HepG2 (cell line): ENCODE data around the gene TTLL10. TPM values are rescaled to one million over a fixed set of nuclear protein-coding genes. Genes with fewer than 3 reads are reported as not detected.

ENCODE experiments used
- ATAC-seq: fragments of 200-7000 bp; cut with Tn5 transposase; 3 replicates; pipeline ENCODE4 v1.9.1; 2020; ENCODE audit warnings: mild to moderate bottlenecking, moderate library complexity
- BruUV-seq: library from RNA; stranded (reverse); fragments of 400-500 nt; replicated peaks from 2 replicates; lab custom pipeline; 2021; lab: Mats Ljungman, UMichigan
- CTCF ChIA-PET: fragments of 300-600 bp; formaldehyde crosslinking; extraction: SDS; loops from one replicate; lab custom pipeline; 2021; ENCODE audit warnings: low total read pairs, inconsistent platforms, low intra/inter-chr PET ratio; lab: Yijun Ruan, JAX
- POLR2A ChIA-PET: fragments of 350-600 bp; sonication (Branson Sonifier 250); formaldehyde crosslinking; loops from one replicate; lab custom pipeline; 2020; ENCODE audit warnings: antibody characterized with exemption, inconsistent platforms; lab: Yijun Ruan, JAX
- DNase-seq: peaks from one replicate; pipeline ENCODE4 v3.0.0-alpha.2; 2015; ENCODE audit warnings: low spot score
- FAIRE-seq: peaks from 3 replicates; lab custom pipeline; 2011; peaks lifted over from hg19 to GRCh38; lab: Jason Lieb, UNC
- H2AFZ ChIP-seq: one replicate; pipeline ENCODE4 v1.6.1; 2011; ENCODE audit warnings: low read length, inconsistent platforms
- H3K27ac ChIP-seq: fragments of 300-600 bp; 3 replicates; pipeline ENCODE4 v1.8.0; 2011; ENCODE audit warnings: mixed run types, mild to moderate bottlenecking, mixed read lengths, low read length, inconsistent platforms; ENCODE audit not compliant: insufficient read depth; ENCODE audit errors: extremely low read length
- H3K27me3 ChIP-seq, 2 experiments: fragments of 200-600 bp in 1 of 2; 2 replicates in 1 of 2; 3 replicates in 1 of 2; pipeline versions ENCODE4 v1.6.0 to v1.8.0; 2011; ENCODE audit warnings: low read length in 2 of 2, mild to moderate bottlenecking in 2 of 2, moderate library complexity in 2 of 2, inconsistent platforms in 1 of 2; ENCODE audit not compliant: insufficient read depth in 2 of 2, control insufficient read depth in 1 of 2
- H3K36me3 ChIP-seq, 2 experiments: fragments of 200-600 bp in 1 of 2; replicated peaks in 1 of 2; 2 replicates in 1 of 2; 3 replicates in 1 of 2; pipeline versions ENCODE4 v1.5.1 to v1.8.0; 2011; ENCODE audit warnings: low read length in 2 of 2, inconsistent platforms in 1 of 2; ENCODE audit not compliant: insufficient read depth in 2 of 2, control insufficient read depth in 1 of 2
- H3K4me1 ChIP-seq: 2 replicates; pipeline ENCODE4 v1.5.1; 2012; ENCODE audit warnings: low read length, inconsistent platforms; ENCODE audit not compliant: insufficient read depth
- H3K4me2 ChIP-seq: 2 replicates; pipeline ENCODE4 v1.6.0; 2011; ENCODE audit warnings: low read depth, low read length, inconsistent platforms
- H3K4me3 ChIP-seq, 3 experiments: fragments of 200-600 bp in 1 of 3; sonication (generic), shearing (Covaris generic) in 1 of 3; replicated peaks in 1 of 3; 2 replicates each; pipeline ENCODE4 v1.5.1; 2011 to 2016; ENCODE audit warnings: low read length in 3 of 3, inconsistent platforms in 2 of 3, low read depth in 2 of 3, mild to moderate bottlenecking in 2 of 3, control low read depth in 1 of 3, mixed read lengths in 1 of 3; ENCODE audit not compliant: insufficient read depth in 1 of 3
- H3K79me2 ChIP-seq: one replicate; pipeline ENCODE4 v1.6.1; 2011; ENCODE audit warnings: low read length, inconsistent platforms; ENCODE audit not compliant: insufficient read depth
- H3K9ac ChIP-seq: 2 replicates; pipeline ENCODE4 v1.6.0; 2011; ENCODE audit warnings: mild to moderate bottlenecking, low read depth, low read length, inconsistent platforms; ENCODE audit not compliant: insufficient read depth
- H3K9me3 ChIP-seq: 2 replicates; pipeline ENCODE4 v1.5.1; 2012; ENCODE audit warnings: mild to moderate bottlenecking, low read length
- H4K20me1 ChIP-seq: 2 replicates; pipeline ENCODE4 v1.6.0; 2011; ENCODE audit warnings: inconsistent platforms, mild to moderate bottlenecking, low read length, moderate library complexity; ENCODE audit not compliant: insufficient read depth
- HNRNPK ChIP-seq: fragments of 200-400 bp; formaldehyde crosslinking; IDR thresholded peaks from 2 replicates; pipeline ENCODE4 v1.6.1; 2018; ENCODE audit warnings: low read length, low read depth, moderate library complexity, mild to moderate bottlenecking; ENCODE audit not compliant: poor library complexity, severe bottlenecking
- NFYB ChIP-seq: sonication (generic); formaldehyde crosslinking; IDR thresholded peaks from 2 replicates; pipeline ENCODE4 v1.4.0; 2020; ENCODE audit warnings: missing genetic modification reagents
- STAG1 ChIP-seq: sonication (generic); formaldehyde crosslinking; IDR thresholded peaks from 2 replicates; pipeline ENCODE4 v1.4.0; 2020; ENCODE audit warnings: missing genetic modification reagents
- XBP1 ChIP-seq: sonication (generic); formaldehyde crosslinking; IDR thresholded peaks from 2 replicates; pipeline ENCODE4 v1.5.0; 2020; ENCODE audit warnings: missing genetic modification reagents
- ZNF138 ChIP-seq: sonication (generic); formaldehyde crosslinking; IDR thresholded peaks from 2 replicates; pipeline ENCODE4 v1.5.0; 2020; ENCODE audit warnings: mild to moderate bottlenecking, low read depth, missing genetic modification reagents
- ZNF354B ChIP-seq: sonication (generic); formaldehyde crosslinking; IDR thresholded peaks from 2 replicates; pipeline ENCODE4 v1.8.0; 2022; ENCODE audit warnings: mild to moderate bottlenecking, missing genetic modification reagents
- ZNF432 ChIP-seq: sonication (generic); formaldehyde crosslinking; IDR thresholded peaks from 2 replicates; pipeline ENCODE4 v1.5.0; 2020; ENCODE audit warnings: missing genetic modification reagents, mild to moderate bottlenecking, borderline replicate concordance
- ZNF563 ChIP-seq: sonication (generic); formaldehyde crosslinking; IDR thresholded peaks from 2 replicates; pipeline ENCODE4 v1.8.0; 2022; ENCODE audit warnings: mild to moderate bottlenecking, moderate library complexity, missing genetic modification reagents
- ZNF652 ChIP-seq: IDR thresholded peaks from 2 replicates; pipeline ENCODE4 v1.6.1; 2016; ENCODE audit warnings: low read depth, borderline replicate concordance
- ZNF782 ChIP-seq: sonication (generic); formaldehyde crosslinking; IDR thresholded peaks from 2 replicates; pipeline ENCODE4 v1.4.0; 2020; ENCODE audit warnings: missing genetic modification reagents, mild to moderate bottlenecking, borderline replicate concordance
- WGBS: methylation state at CpG from one replicate; pipeline ENCODE4 v1.1.6; 2017; ENCODE audit warnings: low lambda C conversion rate; 5-methylcytosine and 5-hydroxymethylcytosine counted together
- in situ Hi-C: cut with HindIII; loops from 2 replicates; pipeline ENCODE4 v1.10.0; 2017; ENCODE audit warnings: low pct_unique_long_range_greater_than_20kb; ENCODE audit not compliant: extremely low pct_ligation_motif_present
- intact Hi-C: fragments of 100-400 bp; cut with micrococcal nuclease; formaldehyde crosslinking; loops from one replicate; pipeline ENCODE4 v1.10.0; 2022; ENCODE audit not compliant: unreplicated experiment
- polyA plus RNA-seq, 8 experiments: library from polyadenylated mRNA; depleted of rRNA in 3 of 8; stranded (reverse) in 7 of 8; unstranded in 1 of 8; fragments of >200 nt; fragmentation: Illumina TruSeq in 4 of 8; extraction: Trizol in 4 of 8; gene quantifications; 2 replicates each; pipeline versions ENCODE4 v1.2.1 to v1.2.3, GENCODE V29; 2011 to 2016; ENCODE audit warnings: low read depth in 4 of 8, missing spikeins in 1 of 8, mixed read lengths in 1 of 8; ENCODE audit not compliant: insufficient read depth in 1 of 8
- total RNA-seq, 5 experiments: library from RNA; depleted of rRNA; stranded (reverse); fragments of >200 nt; fragmentation: Illumina TruSeq; extraction: Trizol; gene quantifications; 2 replicates each; pipeline ENCODE4 v1.2.3, GENCODE V29; 2016; ENCODE audit warnings: low read depth in 1 of 5
- TF ChIP-seq, protein P1 (sequence below): sonication (generic); formaldehyde crosslinking; IDR thresholded peaks from one replicate; pipeline ENCODE4 v1.5.1; 2020; ENCODE audit warnings: mild to moderate bottlenecking, missing genetic modification reagents; ENCODE audit errors: not compliant biosample characterization
- TF ChIP-seq, protein P2 (sequence below): sonication (generic); formaldehyde crosslinking; IDR thresholded peaks from 2 replicates; pipeline ENCODE4 v1.5.0; 2020; ENCODE audit warnings: mild to moderate bottlenecking, low read depth, missing genetic modification reagents, borderline replicate concordance

TTLL10 gene
- total and polyA plus RNA-seq, 2 of the 13 experiments (the other 11 are each of a cell fraction or from before 2014, with no cell fraction given) = not detected

DNA sequence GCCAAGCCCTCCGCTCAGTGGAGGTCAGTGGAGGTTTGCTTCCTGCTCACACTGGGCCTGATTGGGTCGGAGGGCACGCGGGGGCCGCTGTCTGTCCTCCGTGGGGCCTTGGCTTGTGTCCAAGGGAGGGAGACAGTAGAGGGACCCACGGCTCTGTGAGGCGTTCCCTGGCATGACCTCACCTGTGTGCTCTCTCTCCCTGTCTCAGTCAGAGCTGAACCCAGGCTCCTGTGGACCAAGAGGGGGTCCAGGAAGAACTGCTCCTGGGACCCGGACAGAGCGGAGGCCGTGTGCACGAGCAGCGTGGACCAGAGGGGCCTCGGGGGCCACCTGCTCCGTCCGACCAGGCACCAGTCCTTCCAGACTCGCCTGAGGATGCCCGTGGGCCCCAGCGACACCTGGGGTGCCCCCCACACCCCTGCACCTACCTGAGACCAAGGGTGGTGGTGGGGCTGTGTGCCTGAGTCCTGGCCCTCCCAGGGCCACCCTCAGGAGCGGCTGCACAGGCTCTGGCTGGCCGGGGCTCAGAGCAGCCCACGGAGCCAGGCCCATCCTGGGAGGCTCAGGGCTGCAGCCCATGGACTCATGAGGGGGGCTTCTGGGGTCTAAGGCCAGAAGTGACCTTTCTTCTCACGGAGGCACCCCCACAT, 13.3 kb upstream of the TTLL10 start:
- no peak overlapping the region for H3K9ac ChIP-seq
- WGBS = 90% methylated on average over 9 of the region's 23 CpGs
- BruUV-seq = no TSS peak
- FAIRE-seq (no peak), ATAC-seq (no peak), DNase-seq (no peak)
- H2AFZ ChIP-seq = no peak overlapping the region
- H3K27ac ChIP-seq = no peak overlapping the region
- no peaks in the 10 kb centered on the region for H3K27me3 ChIP-seq
- in situ Hi-C loops (no loop called here), intact Hi-C loops (no loop called here)
- POLR2A ChIA-PET = no interaction called here
- H3K79me2 ChIP-seq = no peaks in the 10 kb centered on the region
- no peaks in the 10 kb centered on the region; a peak in 1 of 5 replicates for H3K36me3 ChIP-seq
- peaks cover 48% of the 10 kb centered on the region for H3K4me1 ChIP-seq
- H4K20me1 ChIP-seq = no peaks in the 10 kb centered on the region
- no peak overlapping the region for H3K4me3 ChIP-seq
- no peaks in the 10 kb centered on the region for H3K9me3 ChIP-seq
- CTCF ChIA-PET = no interaction called here
- H3K4me2 ChIP-seq = no peak overlapping the region
- TF ChIP-seq, protein P1, sequence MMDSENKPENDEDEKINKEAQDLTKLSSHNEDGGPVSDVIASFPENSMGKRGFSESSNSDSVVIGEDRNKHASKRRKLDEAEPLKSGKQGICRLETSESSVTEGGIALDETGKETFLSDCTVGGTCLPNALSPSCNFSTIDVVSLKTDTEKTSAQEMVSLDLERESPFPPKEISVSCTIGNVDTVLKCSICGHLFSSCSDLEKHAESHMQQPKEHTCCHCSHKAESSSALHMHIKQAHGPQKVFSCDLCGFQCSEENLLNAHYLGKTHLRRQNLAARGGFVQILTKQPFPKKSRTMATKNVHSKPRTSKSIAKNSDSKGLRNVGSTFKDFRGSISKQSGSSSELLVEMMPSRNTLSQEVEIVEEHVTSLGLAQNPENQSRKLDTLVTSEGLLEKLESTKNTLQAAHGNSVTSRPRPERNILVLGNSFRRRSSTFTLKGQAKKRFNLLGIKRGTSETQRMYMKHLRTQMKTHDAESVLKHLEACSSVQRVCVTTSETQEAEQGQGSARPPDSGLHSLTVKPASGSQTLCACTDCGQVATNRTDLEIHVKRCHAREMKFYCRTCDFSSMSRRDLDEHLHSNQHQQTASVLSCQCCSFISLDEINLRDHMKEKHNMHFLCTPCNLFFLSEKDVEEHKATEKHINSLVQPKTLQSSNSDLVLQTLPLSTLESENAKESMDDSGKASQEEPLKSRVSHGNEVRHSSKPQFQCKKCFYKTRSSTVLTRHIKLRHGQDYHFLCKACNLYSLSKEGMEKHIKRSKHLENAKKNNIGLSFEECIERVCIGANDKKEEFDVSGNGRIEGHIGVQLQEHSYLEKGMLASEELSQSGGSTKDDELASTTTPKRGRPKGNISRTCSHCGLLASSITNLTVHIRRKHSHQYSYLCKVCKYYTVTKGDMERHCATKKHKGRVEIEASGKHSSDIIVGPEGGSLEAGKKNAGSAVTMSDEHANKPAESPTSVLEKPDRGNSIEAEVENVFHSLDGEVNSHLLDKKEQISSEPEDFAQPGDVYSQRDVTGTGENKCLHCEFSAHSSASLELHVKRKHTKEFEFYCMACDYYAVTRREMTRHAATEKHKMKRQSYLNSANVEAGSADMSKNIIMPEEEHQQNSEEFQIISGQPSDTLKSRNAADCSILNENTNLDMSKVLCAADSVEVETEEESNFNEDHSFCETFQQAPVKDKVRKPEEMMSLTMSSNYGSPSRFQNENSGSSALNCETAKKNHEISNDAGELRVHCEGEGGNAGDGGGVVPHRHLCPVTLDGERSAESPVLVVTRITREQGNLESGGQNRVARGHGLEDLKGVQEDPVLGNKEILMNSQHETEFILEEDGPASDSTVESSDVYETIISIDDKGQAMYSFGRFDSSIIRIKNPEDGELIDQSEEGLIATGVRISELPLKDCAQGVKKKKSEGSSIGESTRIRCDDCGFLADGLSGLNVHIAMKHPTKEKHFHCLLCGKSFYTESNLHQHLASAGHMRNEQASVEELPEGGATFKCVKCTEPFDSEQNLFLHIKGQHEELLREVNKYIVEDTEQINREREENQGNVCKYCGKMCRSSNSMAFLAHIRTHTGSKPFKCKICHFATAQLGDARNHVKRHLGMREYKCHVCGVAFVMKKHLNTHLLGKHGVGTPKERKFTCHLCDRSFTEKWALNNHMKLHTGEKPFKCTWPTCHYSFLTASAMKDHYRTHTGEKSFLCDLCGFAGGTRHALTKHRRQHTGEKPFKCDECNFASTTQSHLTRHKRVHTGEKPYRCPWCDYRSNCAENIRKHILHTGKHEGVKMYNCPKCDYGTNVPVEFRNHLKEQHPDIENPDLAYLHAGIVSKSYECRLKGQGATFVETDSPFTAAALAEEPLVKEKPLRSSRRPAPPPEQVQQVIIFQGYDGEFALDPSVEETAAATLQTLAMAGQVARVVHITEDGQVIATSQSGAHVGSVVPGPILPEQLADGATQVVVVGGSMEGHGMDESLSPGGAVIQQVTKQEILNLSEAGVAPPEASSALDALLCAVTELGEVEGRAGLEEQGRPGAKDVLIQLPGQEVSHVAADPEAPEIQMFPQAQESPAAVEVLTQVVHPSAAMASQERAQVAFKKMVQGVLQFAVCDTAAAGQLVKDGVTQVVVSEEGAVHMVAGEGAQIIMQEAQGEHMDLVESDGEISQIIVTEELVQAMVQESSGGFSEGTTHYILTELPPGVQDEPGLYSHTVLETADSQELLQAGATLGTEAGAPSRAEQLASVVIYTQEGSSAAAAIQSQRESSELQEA (CRISPR knock-in tag) = no peak
- TF ChIP-seq ZNF354B (CRISPR knock-in tag) (no peak), ZNF652 (CRISPR knock-in tag) (no peak), NFYB (no peak), ZNF563 (CRISPR knock-in tag) (no peak), XBP1 (CRISPR knock-in tag) (no peak), HNRNPK (no peak), ZNF432 (CRISPR knock-in tag) (no peak), ZNF782 (no peak), STAG1 (no peak), ZNF138 (no peak)
- TF ChIP-seq, protein P2, sequence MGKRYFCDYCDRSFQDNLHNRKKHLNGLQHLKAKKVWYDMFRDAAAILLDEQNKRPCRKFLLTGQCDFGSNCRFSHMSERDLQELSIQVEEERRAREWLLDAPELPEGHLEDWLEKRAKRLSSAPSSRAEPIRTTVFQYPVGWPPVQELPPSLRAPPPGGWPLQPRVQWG = no peak
